ENCODE measurements around the gene UNC119B. TPM values are rescaled to one million over a fixed set of nuclear protein-coding genes. Genes with fewer than 3 reads are reported as not detected.

Gene UNC119B
- total RNA-seq, 2 experiments from 2014 or later, result 23.8 to 24.3 TPM

- peaks cover 24% of the 10 kb centered on the region for H3K36me3 Mint-ChIP-seq (ENCODE audit: low read depth)
- intact Hi-C loops (cut with micrococcal nuclease), result no loop called here
- no peaks in the 10 kb centered on the region for H3K9me3 Mint-ChIP-seq
- DNase-seq (no peak), ATAC-seq (no peak)
- H3K4me3 Mint-ChIP-seq, result peak overlapping the region; percentile 88
- CTCF ChIA-PET, result interaction anchor here (0.9 to 1.5 kb wide), 7 partner anchors 10 to 247 kb away, joined by 3 to 7 read pairs (median 4); no protein-coding TSS in a partner anchor
- no peaks in the 10 kb centered on the region for H3K27me3 Mint-ChIP-seq
- H3K27ac Mint-ChIP-seq, result no peak overlapping the region
- H3K4me1 Mint-ChIP-seq (ENCODE audit: low read depth), result peaks cover 11% of the 10 kb centered on the region
- POLR2A ChIA-PET, result interaction anchor here (0.6 to 1.4 kb wide), 2 partner anchors 14 to 247 kb away, joined by 3 read pairs; no protein-coding TSS in a partner anchor
- TF ChIP-seq CTCF (IDR thresholded peaks at IDR 0.05), result no peak
These were observed 14.5 kb downstream of the UNC119B start for GRCh38 chr12:120724720-120725119.

GRCh38 chr12:120725151-120725658 is 14.9 kb downstream of the UNC119B start:
- peak overlapping the region; percentile 88 for H3K4me3 Mint-ChIP-seq
- no peak overlapping the region for H3K27ac Mint-ChIP-seq
- H3K9me3 Mint-ChIP-seq, result no peaks in the 10 kb centered on the region
- H3K4me1 Mint-ChIP-seq (ENCODE audit: low read depth), result peaks cover 11% of the 10 kb centered on the region
- H3K27me3 Mint-ChIP-seq, result no peaks in the 10 kb centered on the region
- DNase-seq (no peak), ATAC-seq (no peak)
- CTCF ChIA-PET, result interaction anchor here (0.9 to 1.5 kb wide), 7 partner anchors 10 to 247 kb away, joined by 3 to 7 read pairs (median 4); no protein-coding TSS in a partner anchor
- peaks cover 20% of the 10 kb centered on the region for H3K36me3 Mint-ChIP-seq (ENCODE audit: low read depth)
- POLR2A ChIA-PET, result interaction anchor here (0.6 to 1.4 kb wide), 2 partner anchors 14 to 247 kb away, joined by 3 read pairs; no protein-coding TSS in a partner anchor
- intact Hi-C loops (cut with micrococcal nuclease), result no loop called here
- no peak for TF ChIP-seq CTCF (IDR thresholded peaks at IDR 0.05)

GRCh38 chr12:120725659-120726509 is 15.6 kb downstream of the UNC119B start, which contains the start of gene ACADS:
TSS of gene ACADS (plus strand) at chr12:120725826. CDS start at chr12:120725886, 60 bp downstream.
- H3K27ac Mint-ChIP-seq, result peak within 1 kb of the TSS; percentile 68
- H3K4me3 Mint-ChIP-seq, result peak within 1 kb of the TSS; percentile 88
- H3K27me3 Mint-ChIP-seq, result no peaks in the 10 kb centered on the region
- DNase-seq (peak; percentile 92), ATAC-seq (peak; percentile 100)
- H3K4me1 Mint-ChIP-seq (ENCODE audit: low read depth), result peaks cover 11% of the 10 kb centered on the region
- peaks cover 19% of the 10 kb centered on the region for H3K36me3 Mint-ChIP-seq (ENCODE audit: low read depth)
- CTCF ChIA-PET, result interaction anchor here (0.9 to 1.5 kb wide), 6 partner anchors 11 to 246 kb away, joined by 4 to 7 read pairs (median 4); no protein-coding TSS in a partner anchor
- POLR2A ChIA-PET, result interaction anchor here (0.6 to 1.4 kb wide), 4 partner anchors 15 to 420 kb away, joined by 3 read pairs; partner anchors contain the start of gene UNC119B
- no peak for TF ChIP-seq CTCF (IDR thresholded peaks at IDR 0.05)
- intact Hi-C loops (cut with micrococcal nuclease), result no loop called here
- H3K9me3 Mint-ChIP-seq, result no peaks in the 10 kb centered on the region

GRCh38 chr12:120726510-120726793 is 16.2 kb downstream of the UNC119B start:
- no peak for DNase-seq
- peaks cover 14% of the 10 kb centered on the region for H3K36me3 Mint-ChIP-seq (ENCODE audit: low read depth)
- peaks cover 11% of the 10 kb centered on the region for H3K4me1 Mint-ChIP-seq (ENCODE audit: low read depth)
- H3K27me3 Mint-ChIP-seq, result no peaks in the 10 kb centered on the region
- intact Hi-C loops (cut with micrococcal nuclease), result no loop called here
- no peaks in the 10 kb centered on the region for H3K9me3 Mint-ChIP-seq
- no peak for ATAC-seq
- ChIA-PET CTCF (no interaction called here), POLR2A (interaction anchor here (1.0 to 1.3 kb wide), 2 partner anchors 16 to 420 kb away, joined by 3 read pairs; partner anchors contain the start of gene UNC119B)
- peak overlapping the region; percentile 68 for H3K27ac Mint-ChIP-seq
- peak overlapping the region; percentile 88 for H3K4me3 Mint-ChIP-seq
- TF ChIP-seq CTCF (IDR thresholded peaks at IDR 0.05), result no peak
